Loucy (cell line): ENCODE data around the gene RBMY1J.

ENCODE experiments used
- CTCF ChIP-seq: fragments of 200-600 bp; sonication (generic); conservative IDR thresholded peaks from 2 replicates; pipeline ENCODE4 v1.5.1; 2014; ENCODE audit warnings: mild to moderate bottlenecking, antibody characterized with exemption, low read length
- EZH2phosphoT487 ChIP-seq: fragments of 200-600 bp; IDR thresholded peaks from 2 replicates; pipeline ENCODE4 v1.6.1; 2018; ENCODE audit warnings: antibody characterized with exemption, mild to moderate bottlenecking, moderate library complexity, borderline replicate concordance

DNA sequence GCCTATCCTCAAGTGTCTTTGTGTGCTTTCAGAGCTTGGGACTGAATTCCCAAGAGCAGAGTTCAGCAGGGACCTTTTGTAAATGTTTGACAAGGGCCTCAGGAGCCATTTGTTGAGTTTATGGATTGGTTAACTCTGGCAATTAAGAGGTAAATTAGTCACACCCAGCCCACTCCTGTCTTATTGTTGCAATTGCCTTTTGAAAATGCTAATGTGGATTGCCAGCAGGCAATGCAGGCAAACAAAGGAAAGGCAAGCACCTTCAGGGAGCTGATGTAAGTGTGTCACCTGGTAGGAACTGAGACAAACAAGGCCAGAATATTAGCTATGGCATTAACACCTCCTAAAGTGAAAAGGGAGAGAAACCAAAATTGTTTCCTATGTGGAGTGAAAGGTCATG is 29.7 kb upstream of the RBMY1J start:
- TF ChIP-seq CTCF (no peak), EZH2phosphoT487 (no peak)
